HepG2 (cell line): ENCODE data around the gene SNED1. TPM values are rescaled to one million over a fixed set of nuclear protein-coding genes. Genes with fewer than 3 reads are reported as not detected.

Experiments used
- ATAC-seq: fragments of 200-7000 bp; cut with Tn5 transposase; 3 replicates; pipeline ENCODE4 v1.9.1; 2020; ENCODE audit warnings: mild to moderate bottlenecking, moderate library complexity
- BruUV-seq: library from RNA; stranded (reverse); fragments of 400-500 nt; replicated peaks from 2 replicates; lab custom pipeline; 2021; lab: Mats Ljungman, UMichigan
- CTCF ChIA-PET: fragments of 300-600 bp; formaldehyde crosslinking; extraction: SDS; loops from one replicate; lab custom pipeline; 2021; ENCODE audit warnings: low total read pairs, inconsistent platforms, low intra/inter-chr PET ratio; lab: Yijun Ruan, JAX
- POLR2A ChIA-PET: fragments of 350-600 bp; sonication (Branson Sonifier 250); formaldehyde crosslinking; loops from one replicate; lab custom pipeline; 2020; ENCODE audit warnings: antibody characterized with exemption, inconsistent platforms; lab: Yijun Ruan, JAX
- DNase-seq: peaks from one replicate; pipeline ENCODE4 v3.0.0-alpha.2; 2015; ENCODE audit warnings: low spot score
- FAIRE-seq: peaks from 3 replicates; lab custom pipeline; 2011; peaks lifted over from hg19 to GRCh38; lab: Jason Lieb, UNC
- H2AFZ ChIP-seq: one replicate; pipeline ENCODE4 v1.6.1; 2011; ENCODE audit warnings: low read length, inconsistent platforms
- H3K27ac ChIP-seq: fragments of 300-600 bp; 3 replicates; pipeline ENCODE4 v1.8.0; 2011; ENCODE audit warnings: mixed run types, mild to moderate bottlenecking, mixed read lengths, low read length, inconsistent platforms; ENCODE audit not compliant: insufficient read depth; ENCODE audit errors: extremely low read length
- H3K27me3 ChIP-seq, 2 experiments: fragments of 200-600 bp in 1 of 2; 2 replicates in 1 of 2; 3 replicates in 1 of 2; pipeline versions ENCODE4 v1.6.0 to v1.8.0; 2011; ENCODE audit warnings: low read length in 2 of 2, mild to moderate bottlenecking in 2 of 2, moderate library complexity in 2 of 2, inconsistent platforms in 1 of 2; ENCODE audit not compliant: insufficient read depth in 2 of 2, control insufficient read depth in 1 of 2
- H3K36me3 ChIP-seq, 2 experiments: fragments of 200-600 bp in 1 of 2; replicated peaks in 1 of 2; 2 replicates in 1 of 2; 3 replicates in 1 of 2; pipeline versions ENCODE4 v1.5.1 to v1.8.0; 2011; ENCODE audit warnings: low read length in 2 of 2, inconsistent platforms in 1 of 2; ENCODE audit not compliant: insufficient read depth in 2 of 2, control insufficient read depth in 1 of 2
- H3K4me1 ChIP-seq: 2 replicates; pipeline ENCODE4 v1.5.1; 2012; ENCODE audit warnings: low read length, inconsistent platforms; ENCODE audit not compliant: insufficient read depth
- H3K4me2 ChIP-seq: 2 replicates; pipeline ENCODE4 v1.6.0; 2011; ENCODE audit warnings: low read depth, low read length, inconsistent platforms
- H3K4me3 ChIP-seq, 3 experiments: fragments of 200-600 bp in 1 of 3; sonication (generic), shearing (Covaris generic) in 1 of 3; replicated peaks in 1 of 3; 2 replicates each; pipeline ENCODE4 v1.5.1; 2011 to 2016; ENCODE audit warnings: low read length in 3 of 3, inconsistent platforms in 2 of 3, low read depth in 2 of 3, mild to moderate bottlenecking in 2 of 3, control low read depth in 1 of 3, mixed read lengths in 1 of 3; ENCODE audit not compliant: insufficient read depth in 1 of 3
- H3K79me2 ChIP-seq: one replicate; pipeline ENCODE4 v1.6.1; 2011; ENCODE audit warnings: low read length, inconsistent platforms; ENCODE audit not compliant: insufficient read depth
- H3K9ac ChIP-seq: 2 replicates; pipeline ENCODE4 v1.6.0; 2011; ENCODE audit warnings: mild to moderate bottlenecking, low read depth, low read length, inconsistent platforms; ENCODE audit not compliant: insufficient read depth
- H3K9me3 ChIP-seq: 2 replicates; pipeline ENCODE4 v1.5.1; 2012; ENCODE audit warnings: mild to moderate bottlenecking, low read length
- H4K20me1 ChIP-seq: 2 replicates; pipeline ENCODE4 v1.6.0; 2011; ENCODE audit warnings: inconsistent platforms, mild to moderate bottlenecking, low read length, moderate library complexity; ENCODE audit not compliant: insufficient read depth
- CTCF ChIP-seq: sonication (generic); formaldehyde crosslinking; IDR thresholded peaks from 2 replicates; pipeline ENCODE4 v1.5.0; 2020; ENCODE audit warnings: mild to moderate bottlenecking, missing genetic modification reagents, moderate library complexity
- HNRNPL ChIP-seq: fragments of 200-400 bp; formaldehyde crosslinking; IDR thresholded peaks from 2 replicates; pipeline ENCODE4 v1.6.1; 2017; ENCODE audit warnings: mild to moderate bottlenecking, low read depth, low read length
- RBFOX2 ChIP-seq: fragments of 200-400 bp; formaldehyde crosslinking; IDR thresholded peaks from 2 replicates; pipeline ENCODE4 v1.6.1; 2017; ENCODE audit warnings: low read depth, mild to moderate bottlenecking, low read length
- ZNF407 ChIP-seq: sonication (generic); formaldehyde crosslinking; IDR thresholded peaks from one replicate; pipeline ENCODE4 v1.5.1; 2020; ENCODE audit warnings: mild to moderate bottlenecking, missing genetic modification reagents; ENCODE audit errors: not compliant biosample characterization
- ZNF737 ChIP-seq: sonication (generic); formaldehyde crosslinking; IDR thresholded peaks from 2 replicates; pipeline ENCODE4 v1.5.0; 2020; ENCODE audit warnings: missing genetic modification reagents, mild to moderate bottlenecking, borderline replicate concordance
- ZSCAN25 ChIP-seq: sonication (generic); formaldehyde crosslinking; IDR thresholded peaks from 2 replicates; pipeline ENCODE4 v1.8.0; 2022; ENCODE audit warnings: mild to moderate bottlenecking, missing genetic modification reagents
- WGBS: methylation state at CpG from one replicate; pipeline ENCODE4 v1.1.6; 2017; ENCODE audit warnings: low lambda C conversion rate; 5-methylcytosine and 5-hydroxymethylcytosine counted together
- in situ Hi-C: cut with HindIII; loops from 2 replicates; pipeline ENCODE4 v1.10.0; 2017; ENCODE audit warnings: low pct_unique_long_range_greater_than_20kb; ENCODE audit not compliant: extremely low pct_ligation_motif_present
- intact Hi-C: fragments of 100-400 bp; cut with micrococcal nuclease; formaldehyde crosslinking; loops from one replicate; pipeline ENCODE4 v1.10.0; 2022; ENCODE audit not compliant: unreplicated experiment
- polyA plus RNA-seq, 8 experiments: library from polyadenylated mRNA; depleted of rRNA in 3 of 8; stranded (reverse) in 7 of 8; unstranded in 1 of 8; fragments of >200 nt; fragmentation: Illumina TruSeq in 4 of 8; extraction: Trizol in 4 of 8; gene quantifications; 2 replicates each; pipeline versions ENCODE4 v1.2.1 to v1.2.3, GENCODE V29; 2011 to 2016; ENCODE audit warnings: low read depth in 4 of 8, missing spikeins in 1 of 8, mixed read lengths in 1 of 8; ENCODE audit not compliant: insufficient read depth in 1 of 8
- total RNA-seq, 5 experiments: library from RNA; depleted of rRNA; stranded (reverse); fragments of >200 nt; fragmentation: Illumina TruSeq; extraction: Trizol; gene quantifications; 2 replicates each; pipeline ENCODE4 v1.2.3, GENCODE V29; 2016; ENCODE audit warnings: low read depth in 1 of 5

SNED1 gene
- total and polyA plus RNA-seq, 2 of the 13 experiments (the other 11 are each of a cell fraction or from before 2014, with no cell fraction given) = 0.15 to 0.65 TPM

- TF ChIP-seq CTCF (peak; percentile 37; the same call in 1 of the 2 replicates), HNRNPL (peak; percentile 64; the same call in 1 of the 2 replicates), ZSCAN25 (peak; percentile 55; the same call in 1 of the 2 replicates), RBFOX2 (0 out of 2 replicates have a peak, but pooled peaks have one; percentile 8)
These were observed 34.3 kb upstream of the SNED1 start (continued) for GRCh38 chr2:240963868-240964703.

GRCh38 chr2:240964704-240965295 is 33.6 kb upstream of the SNED1 start:
- in situ Hi-C loops = no loop called here
- H3K27ac ChIP-seq = no peak overlapping the region
- DNase-seq = no peak

More at GRCh38 chr2:240964704-240965295, 33.6 kb upstream of the SNED1 start:
- Histone ChIP-seq H3K4me1 (peaks cover 94% of the 10 kb centered on the region), H3K27me3 (no peaks in the 10 kb centered on the region; a peak in 1 of 5 replicates), H3K9me3 (no peaks in the 10 kb centered on the region), H3K79me2 (no peaks in the 10 kb centered on the region), H4K20me1 (no peaks in the 10 kb centered on the region), H3K4me3 (no peak overlapping the region), H3K4me2 (peak overlapping the region; percentile 93; the same call in 1 of the 2 replicates), H3K9ac (no peak overlapping the region), H3K36me3 (no peaks in the 10 kb centered on the region), H2AFZ (no peak overlapping the region)
- POLR2A ChIA-PET = no interaction called here
- CTCF ChIA-PET = no interaction called here
- FAIRE-seq (no peak), ATAC-seq (no peak)
- no TSS peak for BruUV-seq
- intact Hi-C loops = no loop called here
- 96% methylated on average over 13 of the region's 15 CpGs for WGBS
- no peak for TF ChIP-seq ZNF737 (CRISPR knock-in tag)
- peak; percentile 4 for TF ChIP-seq ZNF407
